ENCODE measurements around the gene DHRSX.
A peak's percentile ranks its signal among the peaks of the same experiment; 100 is the strongest.

The DHRSX gene

GRCh38 chrX:2487366-2487765 lies 13.4 kb downstream of the DHRSX start:
- H3K9me3 ChIP-seq (ENCODE audit: severe bottlenecking) = no peaks in the 10 kb centered on the region
- H3K27me3 ChIP-seq (ENCODE audit: insufficient read depth, poor library complexity, severe bottlenecking) = no peaks in the 10 kb centered on the region
- H3K4me1 ChIP-seq (ENCODE audit: insufficient read depth, poor library complexity, severe bottlenecking) = peaks cover 5% of the 10 kb centered on the region
- peak; percentile 47 for DNase-seq (ENCODE audit: low spot score)
- no peak for ATAC-seq (ENCODE audit: low read depth)
- no peak overlapping the region for H3K4me3 ChIP-seq (ENCODE audit: severe bottlenecking)
- H3K36me3 ChIP-seq (ENCODE audit: low read depth) = peaks cover 42% of the 10 kb centered on the region
- TF ChIP-seq CTCF (IDR thresholded peaks at IDR 0.05; ENCODE audit: poor library complexity, severe bottlenecking) = no peak
- no peak overlapping the region for H3K27ac ChIP-seq (ENCODE audit: poor library complexity, severe bottlenecking)

GRCh38 chrX:2486476-2487133 lies 14.2 kb downstream of the DHRSX start:
- no peaks in the 10 kb centered on the region for H3K9me3 ChIP-seq (ENCODE audit: severe bottlenecking)
- TF ChIP-seq CTCF (IDR thresholded peaks at IDR 0.05; ENCODE audit: poor library complexity, severe bottlenecking) = no peak
- ATAC-seq (ENCODE audit: low read depth) (no peak), DNase-seq (ENCODE audit: low spot score) (peak; percentile 61)
- peaks cover 42% of the 10 kb centered on the region for H3K36me3 ChIP-seq (ENCODE audit: low read depth)
- no peak overlapping the region for H3K27ac ChIP-seq (ENCODE audit: poor library complexity, severe bottlenecking)
- H3K4me3 ChIP-seq (ENCODE audit: severe bottlenecking) = no peak overlapping the region
- no peaks in the 10 kb centered on the region for H3K27me3 ChIP-seq (ENCODE audit: insufficient read depth, poor library complexity, severe bottlenecking)
- peaks cover 5% of the 10 kb centered on the region for H3K4me1 ChIP-seq (ENCODE audit: insufficient read depth, poor library complexity, severe bottlenecking)

- Histone ChIP-seq H3K36me3 (ENCODE audit: low read depth) (peaks cover 44% of the 10 kb centered on the region), H3K4me1 (ENCODE audit: insufficient read depth, poor library complexity, severe bottlenecking) (peaks cover 5% of the 10 kb centered on the region), H3K27ac (ENCODE audit: poor library complexity, severe bottlenecking) (peak overlapping the region; percentile 28), H3K4me3 (ENCODE audit: severe bottlenecking) (no peak overlapping the region), H3K9me3 (ENCODE audit: severe bottlenecking) (no peaks in the 10 kb centered on the region), H3K27me3 (ENCODE audit: insufficient read depth, poor library complexity, severe bottlenecking) (no peaks in the 10 kb centered on the region)
- TF ChIP-seq CTCF (IDR thresholded peaks at IDR 0.05; ENCODE audit: poor library complexity, severe bottlenecking) = no peak
- ATAC-seq (ENCODE audit: low read depth) = no peak
- peak; percentile 35 for DNase-seq (ENCODE audit: low spot score)
Observed at GRCh38 chrX:2485789-2486345, 14.9 kb downstream of the DHRSX start.

- Histone ChIP-seq H3K4me3 (ENCODE audit: severe bottlenecking) (no peak overlapping the region), H3K27me3 (ENCODE audit: insufficient read depth, poor library complexity, severe bottlenecking) (no peaks in the 10 kb centered on the region), H3K27ac (ENCODE audit: poor library complexity, severe bottlenecking) (peak overlapping the region; percentile 28), H3K9me3 (ENCODE audit: severe bottlenecking) (no peaks in the 10 kb centered on the region), H3K4me1 (ENCODE audit: insufficient read depth, poor library complexity, severe bottlenecking) (peaks cover 5% of the 10 kb centered on the region), H3K36me3 (ENCODE audit: low read depth) (peaks cover 39% of the 10 kb centered on the region)
- ATAC-seq (ENCODE audit: low read depth) (peak; percentile 69), DNase-seq (ENCODE audit: low spot score) (peak; percentile 38)
- TF ChIP-seq CTCF (IDR thresholded peaks at IDR 0.05; ENCODE audit: poor library complexity, severe bottlenecking) = no peak
Observed at GRCh38 chrX:2484721-2485648, 15.8 kb downstream of the DHRSX start.

All from RWPE2 (cell line).